ENCODE data around the gene IRF6.

Gene IRF6

GRCh38 chr1:209835782-209836298, 29.9 kb upstream of the IRF6 start:
- no peaks in the 10 kb centered on the region for H3K4me1 ChIP-seq (ENCODE audit: insufficient read depth, low read length)
- no peaks in the 10 kb centered on the region for H3K27me3 ChIP-seq (ENCODE audit: insufficient read depth, low read length)
- peaks cover 82% of the 10 kb centered on the region for H3K36me3 ChIP-seq (ENCODE audit: insufficient read depth, low read length)
- H2AFZ ChIP-seq (ENCODE audit: low read depth, low read length), result no peak overlapping the region
- no peak overlapping the region for H3K4me3 ChIP-seq (ENCODE audit: low read length)
- no peaks in the 10 kb centered on the region for H3K9me3 ChIP-seq (ENCODE audit: low read length)

DNA sequence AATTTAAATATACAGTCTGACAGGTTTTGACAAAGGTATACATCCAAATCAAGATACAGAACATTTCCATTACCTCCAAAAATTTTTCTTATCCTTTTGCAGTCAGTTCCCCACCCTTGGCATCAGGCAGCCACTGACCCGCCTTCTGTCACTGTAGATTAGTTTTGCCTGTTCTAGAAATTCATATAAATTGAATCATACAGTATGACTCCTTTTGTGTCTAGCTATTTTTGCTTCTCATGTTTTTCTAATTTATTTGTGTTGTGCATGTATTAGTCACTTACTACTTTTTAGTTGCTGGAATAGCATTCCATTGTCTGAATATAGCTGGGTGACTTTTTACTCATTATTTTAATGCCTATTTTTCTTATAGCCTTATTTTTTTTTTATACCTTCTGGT, 25.7 kb upstream of the IRF6 start:
- no peaks in the 10 kb centered on the region for H3K9me3 ChIP-seq (ENCODE audit: low read length)
- peaks cover 49% of the 10 kb centered on the region for H3K36me3 ChIP-seq (ENCODE audit: insufficient read depth, low read length)
- H2AFZ ChIP-seq (ENCODE audit: low read depth, low read length), result no peak overlapping the region
- H3K4me3 ChIP-seq (ENCODE audit: low read length), result no peak overlapping the region
- H3K4me1 ChIP-seq (ENCODE audit: insufficient read depth, low read length), result no peaks in the 10 kb centered on the region
- no peaks in the 10 kb centered on the region for H3K27me3 ChIP-seq (ENCODE audit: insufficient read depth, low read length)

- H3K27me3 ChIP-seq (ENCODE audit: insufficient read depth, low read length), result no peaks in the 10 kb centered on the region
- no peak overlapping the region for H3K4me3 ChIP-seq (ENCODE audit: low read length)
- no peaks in the 10 kb centered on the region for H3K4me1 ChIP-seq (ENCODE audit: insufficient read depth, low read length)
- no peaks in the 10 kb centered on the region for H3K9me3 ChIP-seq (ENCODE audit: low read length)
- H2AFZ ChIP-seq (ENCODE audit: low read depth, low read length), result no peak overlapping the region
- peaks cover 42% of the 10 kb centered on the region for H3K36me3 ChIP-seq (ENCODE audit: insufficient read depth, low read length)
Observed at GRCh38 chr1:209830722-209831121, 24.8 kb upstream of the IRF6 start.

GRCh38 chr1:209829716-209830115, 23.8 kb upstream of the IRF6 start:
- Histone ChIP-seq H3K9me3 (ENCODE audit: low read length) (no peaks in the 10 kb centered on the region), H3K36me3 (ENCODE audit: insufficient read depth, low read length) (peaks cover 32% of the 10 kb centered on the region), H2AFZ (ENCODE audit: low read depth, low read length) (no peak overlapping the region), H3K4me3 (ENCODE audit: low read length) (no peak overlapping the region), H3K27me3 (ENCODE audit: insufficient read depth, low read length) (no peaks in the 10 kb centered on the region), H3K4me1 (ENCODE audit: insufficient read depth, low read length) (no peaks in the 10 kb centered on the region)

- H3K4me3 ChIP-seq (ENCODE audit: low read length), result peak within 1 kb of the TSS; percentile 91
- no peaks in the 10 kb centered on the region for H3K4me1 ChIP-seq (ENCODE audit: insufficient read depth, low read length)
- H3K27me3 ChIP-seq (ENCODE audit: insufficient read depth, low read length), result no peaks in the 10 kb centered on the region
Observed at GRCh38 chr1:209827384-209828262, 21.7 kb upstream of the IRF6 start, which contains the start of gene UTP25. Gene UTP25, plus strand, starts transcription at chr1:209827972. Its CDS starts 92 bp downstream, at chr1:209828064.

DNA sequence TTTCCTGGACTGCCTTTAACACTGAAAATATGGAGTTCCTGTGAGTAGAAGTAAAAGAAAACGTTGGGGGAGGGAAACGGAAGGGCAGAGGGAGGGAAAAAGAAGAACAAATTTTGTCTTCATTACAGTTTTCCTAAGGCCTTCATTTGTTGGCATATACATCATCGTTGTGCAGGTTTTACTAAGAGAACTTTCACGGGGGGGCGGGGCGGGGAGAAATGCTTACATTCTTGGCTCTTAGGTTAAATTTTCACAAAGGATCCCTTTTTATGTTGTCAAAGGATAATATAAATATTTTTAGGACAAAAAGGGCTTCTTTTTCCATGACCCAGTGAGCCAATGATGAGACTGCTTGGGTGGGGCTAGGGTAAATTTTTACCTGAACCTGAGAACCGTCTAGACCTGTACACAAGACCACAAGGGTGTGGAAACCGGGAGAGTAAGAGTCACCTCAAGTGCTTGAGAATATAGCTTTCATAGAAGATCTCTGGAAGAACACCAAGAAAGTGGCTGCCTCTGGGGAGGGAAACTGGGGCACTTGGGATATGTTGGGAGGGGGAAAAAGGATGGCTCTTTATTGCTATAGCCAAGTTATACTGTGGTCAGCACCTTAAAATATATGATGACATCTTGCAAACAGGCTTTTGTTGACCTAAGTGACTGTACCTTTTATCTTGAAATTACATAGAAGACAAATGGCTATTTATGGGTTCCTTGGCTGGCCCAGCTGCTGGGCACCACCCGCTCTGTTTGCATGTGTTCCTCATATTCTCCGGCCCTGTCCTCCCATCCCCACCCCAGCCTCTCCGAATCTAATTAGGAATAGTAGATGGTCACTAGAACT, 19.9 kb upstream of the IRF6 start:
- no peaks in the 10 kb centered on the region for H3K9me3 ChIP-seq (ENCODE audit: low read length)
- no peaks in the 10 kb centered on the region for H3K27me3 ChIP-seq (ENCODE audit: insufficient read depth, low read length)
- H2AFZ ChIP-seq (ENCODE audit: low read depth, low read length), result no peak overlapping the region
- no peaks in the 10 kb centered on the region for H3K4me1 ChIP-seq (ENCODE audit: insufficient read depth, low read length)
- peaks cover 1% of the 10 kb centered on the region for H3K36me3 ChIP-seq (ENCODE audit: insufficient read depth, low read length)
- H3K4me3 ChIP-seq (ENCODE audit: low read length), result no peak overlapping the region

More at GRCh38 chr1:209827384-209828262, 21.7 kb upstream of the IRF6 start, which contains the start of gene UTP25:
- Histone ChIP-seq H3K9me3 (ENCODE audit: low read length) (no peaks in the 10 kb centered on the region), H2AFZ (ENCODE audit: low read depth, low read length) (peak within 1 kb of the TSS; percentile 60), H3K36me3 (ENCODE audit: insufficient read depth, low read length) (peaks cover 15% of the 10 kb centered on the region)

DNA sequence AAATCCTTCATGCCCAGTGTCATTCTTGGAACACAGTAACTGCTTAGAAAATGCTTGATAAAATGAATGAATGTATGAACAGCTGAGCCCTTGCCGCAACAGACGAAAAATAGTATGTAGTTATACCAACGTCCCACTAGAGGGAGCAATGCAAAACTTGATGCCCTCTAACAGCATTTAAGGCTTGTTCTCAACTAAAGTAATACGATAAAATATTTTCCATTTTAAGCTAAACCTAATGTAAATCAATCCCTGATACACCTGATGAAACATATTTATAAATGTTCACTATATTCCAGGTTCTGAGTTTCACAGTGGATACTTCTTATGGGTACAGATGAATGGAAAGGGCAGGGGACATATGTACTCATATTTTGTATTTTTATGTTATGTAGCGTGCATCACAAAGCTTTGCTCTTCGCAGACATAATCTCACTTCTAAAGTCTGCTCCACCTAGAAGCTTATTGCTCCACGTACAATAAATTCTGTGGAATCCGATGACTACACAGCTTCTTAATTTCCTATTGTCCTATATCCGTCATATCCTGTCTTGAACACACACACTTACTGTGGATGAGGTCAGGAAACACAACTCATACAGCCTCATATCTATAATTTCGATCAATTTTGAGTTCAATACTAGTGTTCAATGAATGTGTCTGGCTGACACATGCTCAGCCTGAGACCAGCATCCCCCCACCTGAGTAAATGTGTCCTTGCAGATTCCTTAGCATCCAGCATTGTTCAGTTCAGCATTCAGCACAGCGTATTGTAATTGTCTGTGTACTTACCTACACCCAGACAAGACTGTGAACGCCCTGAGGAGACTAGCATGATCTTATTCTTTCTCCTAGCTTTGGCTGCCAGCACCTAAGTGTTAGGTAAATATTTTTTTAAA, 17.4 kb upstream of the IRF6 start:
- Histone ChIP-seq H2AFZ (ENCODE audit: low read depth, low read length) (no peak overlapping the region), H3K36me3 (ENCODE audit: insufficient read depth, low read length) (no peaks in the 10 kb centered on the region), H3K9me3 (ENCODE audit: low read length) (no peaks in the 10 kb centered on the region), H3K27me3 (ENCODE audit: insufficient read depth, low read length) (peaks cover 6% of the 10 kb centered on the region), H3K4me3 (ENCODE audit: low read length) (no peak overlapping the region), H3K4me1 (ENCODE audit: insufficient read depth, low read length) (no peaks in the 10 kb centered on the region)

DNA sequence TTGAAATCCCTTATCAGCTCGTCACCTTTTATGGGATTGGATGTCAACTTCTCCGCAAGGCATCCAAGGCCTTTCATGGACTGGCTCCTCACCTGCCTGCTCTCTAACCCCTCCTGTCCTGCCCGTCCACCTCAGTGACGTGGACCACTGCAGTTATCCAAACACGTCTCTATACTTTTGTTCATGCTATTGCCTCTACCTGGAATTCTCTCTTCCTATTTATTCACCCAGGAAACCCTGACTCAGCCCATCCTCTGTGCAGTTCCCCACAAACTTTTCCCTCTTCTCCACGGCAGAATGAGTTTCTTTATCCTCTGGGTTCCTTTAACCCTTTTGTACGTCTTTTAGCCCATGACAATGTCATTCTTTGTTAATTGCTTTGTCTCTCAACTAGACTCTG, 16.8 kb upstream of the IRF6 start:
- Histone ChIP-seq H3K9me3 (ENCODE audit: low read length) (no peaks in the 10 kb centered on the region), H3K4me3 (ENCODE audit: low read length) (no peak overlapping the region), H3K27me3 (ENCODE audit: insufficient read depth, low read length) (peaks cover 6% of the 10 kb centered on the region), H3K36me3 (ENCODE audit: insufficient read depth, low read length) (no peaks in the 10 kb centered on the region), H2AFZ (ENCODE audit: low read depth, low read length) (no peak overlapping the region), H3K4me1 (ENCODE audit: insufficient read depth, low read length) (no peaks in the 10 kb centered on the region)

- no peak overlapping the region for H3K4me3 ChIP-seq (ENCODE audit: low read length)
- no peaks in the 10 kb centered on the region for H3K4me1 ChIP-seq (ENCODE audit: insufficient read depth, low read length)
- H2AFZ ChIP-seq (ENCODE audit: low read depth, low read length), result no peak overlapping the region
- no peaks in the 10 kb centered on the region for H3K9me3 ChIP-seq (ENCODE audit: low read length)
- H3K36me3 ChIP-seq (ENCODE audit: insufficient read depth, low read length), result no peaks in the 10 kb centered on the region
- peaks cover 13% of the 10 kb centered on the region for H3K27me3 ChIP-seq (ENCODE audit: insufficient read depth, low read length)
Observed at GRCh38 chr1:209820986-209821385, 15.0 kb upstream of the IRF6 start.

- Histone ChIP-seq H3K9me3 (ENCODE audit: low read length) (no peaks in the 10 kb centered on the region), H3K27me3 (ENCODE audit: insufficient read depth, low read length) (peaks cover 18% of the 10 kb centered on the region), H2AFZ (ENCODE audit: low read depth, low read length) (no peak overlapping the region), H3K4me3 (ENCODE audit: low read length) (no peak overlapping the region), H3K4me1 (ENCODE audit: insufficient read depth, low read length) (no peaks in the 10 kb centered on the region), H3K36me3 (ENCODE audit: insufficient read depth, low read length) (no peaks in the 10 kb centered on the region)
Observed at GRCh38 chr1:209819058-209819457, 13.1 kb upstream of the IRF6 start.

DNA sequence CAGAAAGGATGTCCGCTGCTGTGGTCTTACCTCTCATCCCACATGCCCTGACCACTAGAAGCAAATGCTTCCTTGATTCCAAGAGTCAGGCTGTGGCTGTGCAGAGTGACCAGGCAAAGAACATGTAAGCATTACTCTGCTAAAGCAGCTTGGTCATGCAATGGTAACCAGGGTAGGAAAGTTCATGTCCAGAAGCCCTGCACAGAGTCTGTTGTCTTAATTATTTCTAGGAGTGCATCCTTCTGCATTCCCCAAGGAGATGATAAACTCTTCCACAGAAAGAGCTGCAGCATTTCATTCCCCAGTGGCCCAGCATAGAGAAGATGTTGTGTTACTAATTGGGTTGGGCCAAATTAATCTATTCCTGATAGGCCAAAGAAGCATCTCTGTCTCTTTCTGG, 11.7 kb upstream of the IRF6 start:
- no peaks in the 10 kb centered on the region for H3K36me3 ChIP-seq (ENCODE audit: insufficient read depth, low read length)
- no peak overlapping the region for H2AFZ ChIP-seq (ENCODE audit: low read depth, low read length)
- peaks cover 20% of the 10 kb centered on the region for H3K27me3 ChIP-seq (ENCODE audit: insufficient read depth, low read length)
- H3K4me1 ChIP-seq (ENCODE audit: insufficient read depth, low read length), result no peaks in the 10 kb centered on the region
- no peaks in the 10 kb centered on the region for H3K9me3 ChIP-seq (ENCODE audit: low read length)
- no peak overlapping the region for H3K4me3 ChIP-seq (ENCODE audit: low read length)

DNA sequence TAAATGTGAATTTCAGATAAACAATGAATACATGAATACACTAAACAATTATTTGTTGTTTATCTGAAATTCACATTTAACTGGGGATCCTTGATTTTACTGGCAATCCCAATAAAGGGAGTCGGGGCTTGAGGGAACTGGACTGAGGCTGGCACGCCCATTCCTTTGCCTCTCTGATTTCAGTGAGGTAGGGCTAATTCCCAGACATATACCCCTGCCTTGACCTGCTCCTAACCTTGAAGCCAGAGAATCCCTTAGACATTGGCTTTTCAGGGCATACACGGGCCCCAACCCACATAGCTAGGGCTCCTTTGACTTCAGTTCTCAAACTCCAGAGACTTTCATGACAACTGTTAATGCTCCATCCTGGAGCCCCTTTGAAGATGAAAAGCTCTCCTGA, 11.0 kb upstream of the IRF6 start:
- Histone ChIP-seq H3K4me3 (ENCODE audit: low read length) (no peak overlapping the region), H3K27me3 (ENCODE audit: insufficient read depth, low read length) (peaks cover 21% of the 10 kb centered on the region)

More for the DNA sequence above, 11.0 kb upstream of the IRF6 start:
- H2AFZ ChIP-seq (ENCODE audit: low read depth, low read length), result no peak overlapping the region
- H3K4me1 ChIP-seq (ENCODE audit: insufficient read depth, low read length), result no peaks in the 10 kb centered on the region
- no peaks in the 10 kb centered on the region for H3K36me3 ChIP-seq (ENCODE audit: insufficient read depth, low read length)
- no peaks in the 10 kb centered on the region for H3K9me3 ChIP-seq (ENCODE audit: low read length)
